ENCODE data around the gene IL1RAPL1.

The IL1RAPL1 gene

DNA sequence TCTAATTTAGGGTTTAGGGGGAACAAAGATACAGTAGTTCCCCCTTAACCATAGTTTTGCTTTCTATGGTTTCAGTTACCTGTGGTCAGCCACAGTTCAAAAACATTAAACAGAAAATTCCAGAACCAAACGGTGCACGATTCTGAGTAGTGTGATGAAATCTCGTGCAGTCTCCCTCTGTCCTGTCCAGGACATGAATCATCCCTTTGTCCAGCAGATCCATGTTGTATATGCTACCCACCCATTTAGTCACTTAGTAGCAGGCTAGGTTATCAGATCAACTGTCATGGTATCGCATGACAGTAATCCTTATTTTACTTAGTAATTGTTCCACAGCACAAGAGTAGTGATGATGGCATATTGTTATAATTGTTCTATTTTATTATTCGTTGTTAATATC, 556.1 kb downstream of the IL1RAPL1 start:
- no peak for DNase-seq

DNA sequence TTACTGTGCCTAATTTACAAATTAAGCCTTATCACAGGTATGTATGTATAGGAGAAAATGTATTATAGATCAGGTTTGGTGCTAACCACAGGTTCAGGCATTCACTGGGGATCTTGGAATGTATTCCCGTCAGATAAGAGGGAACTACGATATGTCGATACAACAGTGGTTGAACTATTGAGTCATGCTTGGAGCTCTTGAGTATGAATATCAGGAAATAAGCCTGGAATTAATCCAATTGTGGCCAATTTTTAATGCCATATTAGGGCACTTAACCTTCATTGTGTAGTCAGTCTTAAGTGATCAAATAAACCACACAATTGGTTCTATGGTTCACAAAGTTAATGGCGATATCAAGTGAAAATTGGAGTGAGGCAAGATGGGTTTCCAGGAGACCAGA, 556.5 kb downstream of the IL1RAPL1 start:
- no peak for DNase-seq

DNA sequence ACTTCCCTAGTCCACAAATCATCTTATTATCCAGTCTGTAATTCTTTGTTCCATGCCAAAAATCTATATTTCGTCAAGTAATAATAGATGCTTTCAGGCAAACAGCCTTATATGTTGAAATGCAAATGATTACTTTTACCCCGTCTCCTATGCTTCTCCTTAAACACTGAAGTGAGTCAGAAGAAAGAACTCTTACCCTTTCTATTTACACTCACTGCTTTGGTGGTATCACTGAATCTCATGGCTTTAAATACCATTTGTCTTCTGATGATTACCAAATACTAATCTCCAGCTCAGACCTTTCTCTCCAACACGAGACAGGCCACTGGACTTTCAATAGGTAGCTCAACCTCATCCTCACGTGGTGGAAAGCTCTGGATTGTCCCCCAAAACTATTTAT, 558.1 kb downstream of the IL1RAPL1 start:
- DNase-seq, result no peak

DNA sequence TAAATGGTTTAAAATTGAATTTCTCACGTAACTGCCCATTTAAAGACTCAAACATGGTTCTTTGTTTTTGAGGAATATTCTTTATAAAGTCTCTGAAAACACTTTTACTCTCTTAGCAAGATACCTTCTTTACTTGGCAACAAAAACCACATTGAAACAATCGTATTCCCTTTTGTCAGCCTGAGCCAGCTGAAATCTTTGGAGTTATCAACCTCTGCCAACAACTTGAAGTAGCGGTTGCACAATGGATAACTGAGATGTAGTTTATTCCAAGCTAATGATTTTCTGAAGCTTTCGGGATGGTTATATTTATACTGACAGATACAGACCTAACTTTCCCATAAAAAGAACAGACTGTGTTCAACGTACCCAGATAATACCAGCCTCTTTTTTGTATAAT, 561.3 kb downstream of the IL1RAPL1 start:
- DNase-seq, result no peak

DNA sequence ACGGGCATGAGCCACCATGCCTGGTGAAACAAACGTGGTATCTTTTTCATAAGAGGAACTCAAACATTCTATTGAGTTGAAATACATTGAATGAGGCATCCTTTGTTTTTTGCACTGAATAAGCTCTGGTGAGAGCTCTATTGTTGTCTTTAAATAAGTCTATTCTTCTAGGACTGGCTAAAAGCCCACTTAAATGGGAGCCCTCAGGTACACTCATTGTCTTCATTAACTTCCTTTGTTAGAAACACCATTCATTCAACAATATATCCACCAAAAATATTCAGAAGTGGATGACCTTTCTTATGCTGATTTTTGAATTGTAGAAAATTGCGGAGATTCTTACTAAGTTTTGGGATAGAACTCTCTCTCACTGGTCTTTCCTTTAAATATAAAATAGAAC, 568.0 kb downstream of the IL1RAPL1 start:
- DNase-seq, result no peak

DNA sequence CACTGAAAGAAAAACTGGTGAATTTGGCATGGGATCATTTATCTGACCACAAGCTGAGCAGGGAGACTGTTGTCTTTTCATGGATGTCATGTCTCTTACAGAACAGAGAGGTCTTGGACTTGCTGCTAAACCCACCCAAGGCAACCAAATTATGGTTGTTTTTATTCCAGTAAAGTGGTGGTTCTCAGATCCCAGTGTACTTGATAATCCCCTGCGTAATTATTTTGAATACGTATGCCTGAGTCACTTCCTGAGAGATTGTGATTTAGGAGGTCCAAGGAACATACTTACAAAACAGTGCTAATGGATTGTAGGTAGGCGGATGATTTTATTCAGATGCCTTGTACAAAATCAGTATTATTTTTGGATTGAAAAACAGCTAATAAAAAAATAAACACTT, 585.6 kb downstream of the IL1RAPL1 start:
- no peak for DNase-seq

DNA sequence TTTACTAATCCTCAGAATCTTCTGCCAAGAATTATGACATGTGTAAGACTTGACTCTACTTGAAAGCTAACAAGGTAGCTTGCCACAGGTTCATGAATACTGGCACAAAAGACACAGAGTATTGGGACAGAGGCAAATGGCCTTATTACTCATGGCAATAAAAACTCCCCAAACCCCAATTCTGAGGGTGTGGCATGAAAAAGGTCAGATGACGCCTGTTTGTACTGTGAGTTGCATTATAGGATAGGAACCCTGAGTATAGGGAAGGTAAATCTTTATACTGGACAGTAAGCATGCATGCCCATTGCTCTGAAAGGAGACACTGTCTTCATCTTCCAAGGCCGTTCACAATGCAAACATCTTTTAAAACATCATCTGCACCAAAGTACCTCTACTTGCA, 600.0 kb downstream of the IL1RAPL1 start:
- DNase-seq, result no peak

DNA sequence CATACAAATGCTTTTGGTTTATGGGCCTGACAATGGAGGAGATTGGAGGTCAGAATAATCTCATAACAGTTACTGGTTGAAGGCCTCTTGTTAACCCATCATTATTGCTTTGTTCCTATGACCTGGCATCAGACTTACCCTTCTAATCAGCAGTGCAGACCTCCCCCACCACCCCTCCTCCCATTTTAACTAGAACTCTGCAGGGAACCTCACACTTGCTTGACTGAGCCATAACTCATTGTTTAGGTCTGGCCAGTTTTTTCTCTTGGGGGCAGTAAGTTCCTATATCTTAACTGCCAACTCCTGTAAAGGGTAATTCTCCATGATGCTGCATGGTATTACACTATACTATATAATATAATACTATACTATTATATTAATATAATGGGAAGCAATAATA, 609.3 kb downstream of the IL1RAPL1 start:
- no peak for DNase-seq

DNA sequence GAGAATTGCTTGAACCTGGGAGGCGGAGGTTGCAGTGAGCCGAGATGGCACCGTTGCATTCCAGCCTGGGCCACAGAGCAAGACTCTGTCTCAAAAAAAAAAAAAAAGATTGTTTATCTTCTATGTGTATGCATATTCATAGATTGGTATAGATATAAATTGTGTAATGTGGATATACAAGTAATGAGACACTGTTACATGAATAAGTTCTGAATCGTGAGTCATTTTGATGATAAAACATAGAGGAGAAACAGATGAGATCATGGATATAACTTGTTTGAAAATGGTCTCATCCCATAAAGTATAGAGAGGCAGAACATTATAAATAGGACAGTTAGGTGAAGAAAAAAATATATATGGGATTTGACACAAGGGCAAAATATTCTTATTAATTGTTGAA, 628.0 kb downstream of the IL1RAPL1 start:
- no peak for DNase-seq

DNA sequence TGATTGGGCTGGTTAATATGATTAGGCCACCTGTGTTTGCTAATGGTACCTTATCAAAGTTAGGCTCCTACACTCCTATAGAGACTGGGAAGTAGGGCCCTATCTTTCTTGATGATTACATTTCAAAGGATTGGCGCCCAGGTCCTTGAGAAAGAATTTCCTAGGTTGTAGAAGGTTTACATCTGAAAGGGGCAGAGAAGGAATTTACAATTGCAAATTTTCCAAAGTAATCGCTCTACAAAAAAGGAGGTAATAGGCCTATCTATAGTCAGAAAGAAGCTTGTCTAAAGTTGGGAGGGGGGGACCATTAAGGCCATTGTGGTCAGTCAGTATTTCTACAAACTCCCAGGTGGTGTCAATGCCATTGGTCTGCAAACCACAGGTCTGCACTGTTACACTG, 638.4 kb downstream of the IL1RAPL1 start:
- no peak for DNase-seq

DNA sequence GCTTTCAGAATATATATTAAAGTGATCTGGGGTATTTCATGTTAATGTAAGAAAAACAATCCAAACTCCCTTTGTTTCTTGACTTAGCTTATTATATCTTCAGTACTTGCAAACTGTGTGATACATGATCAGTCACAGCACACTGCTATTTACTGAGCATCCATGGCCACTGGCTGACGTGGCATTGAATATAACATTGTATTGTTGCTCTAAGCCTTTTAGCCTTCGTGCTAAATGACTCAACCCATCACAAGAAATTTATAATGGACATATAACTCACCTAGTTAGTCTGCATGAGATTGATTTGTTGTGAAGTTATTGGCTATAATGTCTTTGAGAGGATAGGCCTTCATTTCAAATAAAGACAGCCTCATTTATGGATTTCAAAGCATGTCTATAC, 642.6 kb downstream of the IL1RAPL1 start:
- DNase-seq, result no peak

DNA sequence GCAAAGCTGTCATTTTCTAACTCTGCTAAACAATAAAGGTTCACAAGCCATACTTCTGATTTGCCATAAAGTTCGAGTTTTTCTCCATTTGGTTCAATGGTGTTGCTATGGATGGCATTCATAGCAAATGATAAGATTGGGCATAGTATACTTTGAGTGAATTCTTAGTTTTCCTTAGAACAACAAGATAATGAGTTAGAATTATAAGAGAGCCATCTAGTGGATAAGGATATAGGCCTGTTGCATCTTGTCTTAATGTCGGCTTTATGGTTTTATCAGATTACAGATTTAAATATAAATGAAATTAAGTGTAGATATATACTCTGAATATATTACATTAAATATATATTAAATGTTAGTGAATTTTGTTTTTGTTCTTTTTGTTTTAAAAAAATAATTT, 644.6 kb downstream of the IL1RAPL1 start:
- DNase-seq, result no peak

DNA sequence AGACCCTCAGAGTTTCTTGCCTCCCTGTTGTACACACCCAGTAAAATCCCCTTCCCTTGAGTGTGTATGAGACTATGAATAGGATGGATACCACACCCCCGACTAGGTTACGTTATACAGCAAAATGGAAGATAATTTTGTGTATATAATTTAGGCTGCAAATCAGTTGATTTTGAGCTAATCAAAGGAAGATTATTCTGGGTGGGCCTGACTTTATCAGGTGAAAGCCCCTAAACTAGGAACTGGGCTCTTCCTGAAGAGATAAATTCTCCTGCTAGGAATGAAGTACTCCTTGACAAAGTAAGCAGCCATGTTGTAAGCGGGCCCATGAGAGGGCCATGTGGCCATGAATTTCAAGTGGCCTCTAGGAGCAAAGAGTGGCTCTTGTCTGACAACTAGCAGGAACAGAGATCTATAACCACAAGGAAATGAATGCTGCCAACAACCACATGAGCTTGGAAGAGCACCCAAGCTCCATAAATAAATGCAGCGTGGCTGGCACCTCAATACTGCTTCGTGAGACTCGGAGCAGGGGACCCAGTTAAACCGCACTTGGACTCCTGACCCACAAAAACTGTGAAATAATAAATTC, 646.4 kb downstream of the IL1RAPL1 start:
- DNase-seq, result no peak

DNA sequence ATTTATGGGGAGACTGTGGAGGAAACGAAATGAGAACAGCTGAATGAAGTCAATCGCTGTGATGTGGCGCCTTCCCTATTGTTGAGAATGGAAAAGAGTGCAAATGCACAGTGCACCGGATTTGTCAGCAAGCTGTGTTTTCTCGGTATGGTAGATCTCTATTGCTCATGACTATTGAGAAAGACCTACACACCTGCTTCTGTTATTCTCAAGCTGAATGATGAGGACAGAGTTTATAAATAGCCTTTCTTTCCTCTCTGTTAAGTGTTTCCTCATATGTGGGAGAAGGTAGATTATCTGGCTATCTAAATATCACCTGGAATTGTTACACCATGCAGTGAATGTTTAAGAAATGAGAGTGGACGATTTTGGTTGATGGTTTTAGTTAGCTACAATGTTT, 650.7 kb downstream of the IL1RAPL1 start:
- no peak for DNase-seq

DNA sequence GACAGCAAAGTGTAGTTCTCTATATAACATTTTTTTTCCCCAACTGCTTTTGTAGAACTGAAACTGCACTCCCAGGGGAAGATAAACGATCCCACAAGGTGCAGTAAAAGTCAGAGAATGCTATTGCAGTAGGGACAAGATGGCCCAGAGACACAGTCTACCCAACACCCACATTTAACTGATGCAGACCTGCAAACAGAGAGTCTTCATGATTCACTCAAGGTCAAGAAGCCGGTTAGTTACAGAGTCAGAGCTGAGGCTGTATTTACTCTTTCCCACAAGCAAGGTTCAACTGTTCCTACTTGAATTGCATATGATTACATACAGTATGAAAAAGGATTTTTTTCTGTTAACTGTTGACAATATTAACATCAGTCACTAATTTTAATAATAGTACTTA, 654.6 kb downstream of the IL1RAPL1 start:
- DNase-seq, result no peak

DNA sequence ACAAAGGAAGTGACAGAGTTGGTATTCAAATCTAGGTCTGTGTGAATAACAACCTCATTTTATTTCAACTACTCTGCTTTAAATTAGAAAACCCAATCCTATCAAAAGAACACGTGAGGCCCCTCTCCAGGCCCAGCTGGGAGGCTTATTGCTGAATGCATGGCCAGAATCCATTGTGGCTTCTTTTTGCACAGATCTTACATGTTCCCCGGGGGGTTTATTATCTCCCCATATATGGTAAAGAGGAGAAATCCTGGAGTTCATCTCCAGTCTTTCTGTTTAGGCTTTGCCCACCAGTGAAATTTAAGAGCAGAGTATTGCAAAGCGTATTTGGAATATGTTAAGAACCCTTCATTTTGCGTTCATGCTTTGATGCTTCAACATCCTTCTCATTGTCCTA, 655.6 kb downstream of the IL1RAPL1 start:
- DNase-seq, result no peak

DNA sequence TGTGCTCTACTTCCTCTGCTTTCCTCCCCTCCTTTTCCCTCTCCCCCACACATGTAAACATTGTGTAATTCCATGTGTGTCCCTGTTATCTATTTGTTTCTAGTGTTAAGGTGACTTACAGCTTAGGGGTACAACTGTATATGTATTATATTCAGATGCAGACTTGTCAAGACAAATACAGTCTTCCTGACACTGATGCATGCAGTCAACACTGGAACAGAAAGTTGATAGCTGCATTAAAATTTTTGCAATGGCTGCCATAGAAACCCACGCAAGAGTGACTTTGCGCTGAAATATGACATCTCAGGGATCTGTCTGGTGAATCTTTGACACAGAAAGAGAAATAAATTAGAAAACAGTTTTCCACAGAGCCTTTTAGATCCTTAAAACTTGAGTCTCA, 656.7 kb downstream of the IL1RAPL1 start:
- no peak for DNase-seq

DNA sequence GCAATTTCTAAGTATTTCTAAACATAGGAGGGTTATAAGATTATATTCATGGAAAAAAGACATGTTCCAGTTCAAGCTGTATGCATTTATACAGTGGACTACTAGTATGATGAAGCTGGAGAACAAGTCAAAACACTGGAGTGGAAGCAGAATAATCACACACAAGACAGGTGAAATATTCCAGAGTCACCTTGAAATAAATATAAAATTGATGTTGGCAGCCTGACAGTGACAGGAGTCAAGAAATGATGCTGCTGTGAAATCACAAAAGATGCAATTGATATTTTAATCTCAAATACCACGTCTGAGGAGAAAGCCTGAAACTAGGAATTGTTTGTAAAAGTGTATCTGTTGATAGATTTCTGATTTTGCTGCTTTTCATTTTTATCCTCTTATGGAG, 667.3 kb downstream of the IL1RAPL1 start:
- DNase-seq, result no peak

DNA sequence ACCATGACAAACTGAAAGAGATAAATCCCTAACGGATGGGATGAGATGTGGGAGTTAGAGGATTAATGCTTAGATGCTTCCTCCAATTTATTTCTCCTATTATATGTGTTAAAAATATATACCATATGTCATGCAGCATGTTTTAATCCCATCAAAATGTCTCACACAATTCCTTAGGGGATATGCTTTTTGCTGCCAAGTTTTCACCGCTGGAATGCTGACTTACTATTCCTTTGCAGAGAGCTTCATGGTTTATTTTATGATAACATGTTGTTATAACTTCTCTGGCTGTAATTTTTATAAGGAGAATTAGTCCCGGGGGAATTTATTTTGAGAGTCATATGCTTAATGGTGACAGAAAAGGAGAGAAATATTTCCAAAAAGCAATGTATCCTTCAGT, 670.3 kb downstream of the IL1RAPL1 start:
- no peak for DNase-seq

DNA sequence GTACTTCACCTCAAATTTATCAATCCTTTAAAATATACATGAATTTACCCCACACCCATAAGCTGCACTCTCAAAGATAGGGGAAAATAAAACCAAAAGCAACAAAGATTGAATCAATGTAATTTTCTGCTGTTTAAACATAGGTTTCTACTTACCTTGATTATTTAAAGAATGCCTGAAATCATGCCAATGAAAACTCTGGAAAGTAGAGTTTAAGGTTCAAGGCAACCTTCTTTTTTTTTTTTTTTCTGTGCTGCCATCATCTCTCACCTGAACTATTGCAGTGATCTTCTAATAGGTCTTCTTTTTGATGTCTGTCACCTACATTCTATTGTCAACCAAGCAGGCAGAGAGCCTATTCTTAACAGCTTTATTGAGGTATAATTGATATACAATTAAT, 682.1 kb downstream of the IL1RAPL1 start:
- no peak for DNase-seq

DNA sequence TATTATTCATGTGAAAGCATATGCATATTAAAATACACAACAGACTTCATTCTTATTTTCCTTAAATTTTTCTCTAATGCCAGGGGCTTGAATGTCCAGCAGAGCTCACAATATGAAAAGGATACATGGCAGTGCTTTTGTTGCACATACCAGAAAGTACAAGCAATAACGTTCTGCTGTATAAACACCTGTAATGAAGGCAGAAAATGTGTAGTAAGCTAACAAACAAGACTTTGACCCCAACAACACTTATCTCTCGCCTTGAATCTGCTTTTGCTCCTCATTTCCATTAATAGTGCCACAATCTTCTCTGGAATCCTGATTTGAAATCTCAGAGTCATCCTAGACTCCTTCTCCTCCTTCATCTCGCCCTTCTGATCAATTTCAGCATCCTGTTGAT, 687.3 kb downstream of the IL1RAPL1 start:
- DNase-seq, result no peak

DNA sequence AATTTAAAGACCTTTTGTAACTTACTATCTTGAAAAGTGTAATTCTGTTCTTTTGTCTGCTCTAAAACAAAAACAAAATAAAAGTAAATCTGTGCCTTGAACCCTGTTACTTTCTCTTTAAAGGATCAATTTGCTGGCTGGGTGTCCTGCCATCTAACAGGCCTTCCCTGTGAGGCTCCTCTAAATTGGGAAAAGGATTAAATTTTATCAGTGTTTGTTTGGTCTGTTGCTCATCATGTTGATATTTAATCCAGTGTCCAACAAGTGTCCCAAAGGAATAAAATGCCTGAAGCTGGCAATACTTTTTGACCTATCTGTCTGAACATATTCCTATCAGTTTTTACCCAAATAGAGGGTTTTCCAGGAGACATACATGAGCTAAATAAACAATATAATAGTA, 688.7 kb downstream of the IL1RAPL1 start:
- DNase-seq, result no peak

DNA sequence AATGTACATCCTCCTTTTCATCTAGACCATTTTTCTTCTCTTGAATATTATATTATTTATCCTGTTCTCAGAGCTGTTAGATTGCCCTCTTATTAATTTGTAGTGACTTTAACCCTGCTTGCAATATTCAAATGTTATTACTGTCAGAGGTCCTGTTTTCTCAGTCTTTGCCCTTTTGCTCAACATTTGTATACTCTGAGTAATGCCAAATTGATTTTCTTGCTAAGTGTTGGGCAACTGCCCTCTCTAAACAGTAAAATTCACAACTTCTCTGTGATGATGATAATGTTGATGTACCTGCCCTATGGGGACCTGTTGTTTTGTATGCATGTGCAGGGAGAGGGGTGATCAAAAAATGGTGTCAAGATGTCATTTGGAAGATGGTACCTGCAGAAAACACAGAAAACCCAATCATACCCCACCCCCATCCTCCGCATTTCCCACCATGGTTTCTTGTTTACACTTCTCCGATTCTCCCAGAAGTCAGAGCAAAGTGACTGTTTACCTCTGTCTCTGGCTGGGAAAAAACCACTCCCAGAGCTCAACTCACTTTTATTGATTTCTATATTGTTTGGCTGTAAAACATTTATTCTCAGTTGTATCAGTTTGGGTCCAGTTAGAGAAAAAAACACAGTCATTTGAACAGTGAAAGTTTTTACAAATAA, 694.0 kb downstream of the IL1RAPL1 start:
- no peak for DNase-seq

DNA sequence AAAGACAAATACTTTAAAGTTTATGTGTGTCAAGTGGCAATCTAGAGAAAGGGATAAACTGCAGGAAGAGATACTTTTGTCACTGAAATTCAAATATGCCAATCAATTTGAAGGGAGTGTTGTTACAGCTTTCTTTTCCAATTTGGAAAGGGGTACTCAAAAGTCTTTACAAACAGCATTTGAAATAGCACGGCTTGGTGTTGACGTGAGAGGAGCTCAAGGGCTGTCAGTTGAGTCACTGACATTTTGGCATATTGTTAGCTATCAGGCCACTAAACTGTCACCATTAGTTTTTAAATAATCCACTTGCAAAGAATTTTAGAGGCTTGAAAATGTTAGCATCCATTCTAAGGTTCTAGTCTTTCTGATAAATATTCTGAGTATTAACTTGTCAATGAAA, 698.4 kb downstream of the IL1RAPL1 start:
- no peak for DNase-seq

DNA sequence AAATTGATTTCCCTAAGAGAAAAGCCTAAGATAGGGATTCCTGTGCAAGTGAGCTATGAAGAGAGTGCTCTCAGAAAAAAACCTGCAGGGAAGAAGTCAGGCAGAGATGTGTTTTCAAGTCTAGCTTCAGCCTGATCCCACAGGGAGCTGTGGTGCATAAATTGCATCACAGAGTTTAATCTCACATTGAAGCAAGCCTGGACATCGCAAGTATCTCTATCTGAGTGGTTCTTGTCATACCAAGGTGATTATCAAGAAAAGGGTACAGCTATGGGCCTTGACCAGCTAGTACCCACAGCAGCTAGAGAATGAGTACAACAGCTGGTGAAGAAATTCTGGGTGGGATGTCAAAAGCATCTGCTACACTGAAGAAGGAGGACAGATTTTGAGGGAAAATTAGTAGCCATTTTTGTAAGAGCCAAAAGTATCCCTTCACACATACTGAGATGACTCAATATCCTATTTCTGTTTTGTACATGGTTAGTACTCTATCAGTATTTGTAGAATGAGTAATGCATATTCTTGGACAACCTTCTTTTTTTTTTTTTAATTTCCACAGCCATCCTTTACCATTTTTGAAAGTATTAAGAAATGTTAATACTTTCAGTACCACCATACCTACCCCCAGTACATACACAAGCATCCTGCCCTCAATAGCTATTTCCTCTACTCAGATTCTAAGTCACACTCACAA, 708.9 kb downstream of the IL1RAPL1 start:
- no peak for DNase-seq
